IMR-90 (cell line): Measurements from ENCODE around the gene ADAMTSL1. TPM values are rescaled to one million over a fixed set of nuclear protein-coding genes. Genes with fewer than 3 reads are reported as not detected.

Experiments
- ATAC-seq: fragments of 200-7000 bp; cut with Tn5 transposase; 2 replicates; pipeline ENCODE4 v1.9.1; 2020; ENCODE audit warnings: low read depth, mild to moderate bottlenecking, moderate library complexity
- BruUV-seq: library from RNA; stranded (reverse); fragments of 400-500 nt; replicated peaks from 2 replicates; lab custom pipeline; 2021; lab: Mats Ljungman, UMichigan
- CTCF ChIA-PET: fragments of 300-600 bp; formaldehyde crosslinking; extraction: SDS; loops from one replicate; lab custom pipeline; 2021; ENCODE audit warnings: antibody characterized with exemption; lab: Yijun Ruan, JAX
- POLR2A ChIA-PET: fragments of 300-600 bp; sonication (Branson Sonifier 250); formaldehyde crosslinking; loops from one replicate; lab custom pipeline; 2022; ENCODE audit warnings: antibody characterized with exemption; ENCODE audit not compliant: unreplicated experiment; lab: Charles Lee
- DNase-seq: peaks from one replicate; pipeline ENCODE4 v3.0.0; 2013
- H2AFZ ChIP-seq: replicated peaks from 2 replicates; pipeline ENCODE3; 2013; ENCODE audit warnings: low read length, mild to moderate bottlenecking; ENCODE audit not compliant: poor library complexity
- H2AK5ac ChIP-seq: 2 replicates; pipeline ENCODE4 v1.6.1; 2013; ENCODE audit warnings: low read depth, low read length, inconsistent platforms
- H2AK9ac ChIP-seq: replicated peaks from 2 replicates; pipeline ENCODE3; 2013; ENCODE audit warnings: mild to moderate bottlenecking, low read depth, low read length, moderate library complexity; ENCODE audit not compliant: poor library complexity
- H2BK120ac ChIP-seq: 2 replicates; pipeline ENCODE4 v1.6.1; 2013; ENCODE audit warnings: low read depth, low read length, inconsistent platforms
- H2BK15ac ChIP-seq: 3 replicates; pipeline ENCODE4 v1.6.1; 2013; ENCODE audit warnings: low read depth, low read length, inconsistent platforms
- H2BK20ac ChIP-seq: 2 replicates; pipeline ENCODE4 v1.6.1; 2013; ENCODE audit warnings: low read depth, mild to moderate bottlenecking, inconsistent platforms, low read length, moderate library complexity
- H2BK5ac ChIP-seq: 2 replicates; pipeline ENCODE4 v1.6.1; 2013; ENCODE audit warnings: mild to moderate bottlenecking, low read depth, low read length, inconsistent platforms; ENCODE audit not compliant: poor library complexity, severe bottlenecking
- H3K14ac ChIP-seq: replicated peaks from 2 replicates; pipeline ENCODE4 v1.6.1; 2013; ENCODE audit warnings: low read depth, low read length, inconsistent platforms
- H3K18ac ChIP-seq: 2 replicates; pipeline ENCODE4 v1.6.1; 2013; ENCODE audit warnings: low read depth, low read length, control low read depth
- H3K23ac ChIP-seq: 2 replicates; pipeline ENCODE4 v1.6.1; 2013; ENCODE audit warnings: low read depth, low read length, inconsistent platforms
- H3K27ac ChIP-seq: 2 replicates; pipeline ENCODE4 v1.5.1; 2013; ENCODE audit warnings: mild to moderate bottlenecking, control low read depth, low read length; ENCODE audit not compliant: insufficient read depth
- H3K27me3 ChIP-seq: 2 replicates; pipeline ENCODE4 v1.6.1; 2013; ENCODE audit warnings: low read length; ENCODE audit not compliant: control insufficient read depth, insufficient read depth
- H3K36me3 ChIP-seq: 2 replicates; pipeline ENCODE4 v1.6.1; 2013; ENCODE audit warnings: low read length, mixed read lengths; ENCODE audit not compliant: control insufficient read depth, insufficient read depth
- H3K4ac ChIP-seq: 2 replicates; pipeline ENCODE4 v1.6.1; 2013; ENCODE audit warnings: low read depth, low read length, inconsistent platforms
- H3K4me1 ChIP-seq: 2 replicates; pipeline ENCODE4 v1.6.1; 2013; ENCODE audit warnings: low read length, mixed read lengths; ENCODE audit not compliant: control insufficient read depth, insufficient read depth
- H3K4me2 ChIP-seq: 2 replicates; pipeline ENCODE4 v1.6.1; 2013; ENCODE audit warnings: low read depth, mild to moderate bottlenecking, control low read depth, low read length, moderate library complexity
- H3K4me3 ChIP-seq: 2 replicates; pipeline ENCODE4 v1.5.1; 2013; ENCODE audit warnings: low read depth, mild to moderate bottlenecking, control low read depth, low read length, moderate library complexity; ENCODE audit not compliant: insufficient read depth
- H3K56ac ChIP-seq: 2 replicates; pipeline ENCODE4 v1.6.1; 2013; ENCODE audit warnings: low read length, inconsistent platforms; ENCODE audit not compliant: insufficient read depth; ENCODE audit errors: extremely low read depth
- H3K79me1 ChIP-seq, 2 experiments: 2 replicates each; pipeline ENCODE4 v1.6.1; 2013; ENCODE audit warnings: low read length in 2 of 2, inconsistent platforms in 1 of 2, low read depth in 1 of 2
- H3K9ac ChIP-seq: 2 replicates; pipeline ENCODE4 v1.6.1; 2013; ENCODE audit warnings: low read depth, low read length, control low read depth
- H3K9me1 ChIP-seq: 2 replicates; pipeline ENCODE4 v1.6.1; 2013; ENCODE audit warnings: low read length, inconsistent platforms; ENCODE audit not compliant: insufficient read depth
- H3K9me3 ChIP-seq: 2 replicates; pipeline ENCODE4 v1.6.1; 2013; ENCODE audit warnings: low read length; ENCODE audit not compliant: control insufficient read depth, insufficient read depth
- H4K20me1 ChIP-seq: 2 replicates; pipeline ENCODE4 v1.6.1; 2013; ENCODE audit warnings: low read length, inconsistent platforms; ENCODE audit not compliant: insufficient read depth
- H4K5ac ChIP-seq: 2 replicates; pipeline ENCODE4 v1.6.1; 2013; ENCODE audit warnings: mild to moderate bottlenecking, low read depth, low read length, control low read depth
- H4K8ac ChIP-seq, 2 experiments: 2 replicates each; pipeline ENCODE4 v1.6.1; 2013; ENCODE audit warnings: low read depth in 2 of 2, low read length in 2 of 2, control low read depth in 1 of 2, inconsistent platforms in 1 of 2
- H4K91ac ChIP-seq: 2 replicates; pipeline ENCODE4 v1.6.1; 2013; ENCODE audit warnings: low read depth, low read length, inconsistent platforms; ENCODE audit not compliant: insufficient read depth
- FOS ChIP-seq: fragments of 150-350 bp; IDR thresholded peaks from 2 replicates; pipeline ENCODE4 v1.6.1; 2016; ENCODE audit warnings: low read depth, low read length
- MAFK ChIP-seq: IDR thresholded peaks from 2 replicates; pipeline ENCODE4 v1.6.1; 2012; ENCODE audit warnings: low read depth, low read length, improper control_type of control experiment
- NFE2L2 ChIP-seq: fragments of 150-350 bp; IDR thresholded peaks from 2 replicates; pipeline ENCODE4 v1.6.1; 2016; ENCODE audit warnings: low read depth, mild to moderate bottlenecking, low read length
- POLR2A ChIP-seq: IDR thresholded peaks from 2 replicates; pipeline ENCODE4 v1.6.1; 2012; ENCODE audit warnings: mild to moderate bottlenecking, low read depth, low read length
- RAD21 ChIP-seq: IDR thresholded peaks from 2 replicates; pipeline ENCODE4 v1.6.1; 2012; ENCODE audit warnings: low read length, improper control_type of control experiment
- RCOR1 ChIP-seq: IDR thresholded peaks from 2 replicates; pipeline ENCODE4 v1.6.1; 2012; ENCODE audit warnings: mild to moderate bottlenecking, low read length, improper control_type of control experiment; ENCODE audit not compliant: insufficient replicate concordance
- USF2 ChIP-seq: fragments of 150-350 bp; IDR thresholded peaks from 2 replicates; pipeline ENCODE4 v1.6.1; 2017; ENCODE audit warnings: mild to moderate bottlenecking, antibody characterized with exemption, low read length, low read depth
- WGBS, 2 experiments: methylation state at CpG; one replicate each; pipeline versions ENCODE4 v1.1.5 to v1.1.7; 2013; ENCODE audit warnings: missing lambda C conversion rate in 2 of 2; ENCODE audit not compliant: insufficient read length in 1 of 2; ENCODE audit errors: extremely low coverage in 2 of 2; 5-methylcytosine and 5-hydroxymethylcytosine counted together
- dilution Hi-C: fragments of 300-500 bp; cut with HindIII; formaldehyde crosslinking; loops from one replicate; pipeline ENCODE4 v1.14.3; 2018; ENCODE audit warnings: low sequenced_read_pairs; ENCODE audit not compliant: unreplicated experiment
- in situ Hi-C: fragments of 300-500 bp; cut with MboI; formaldehyde crosslinking; loops from 3 replicates; pipeline ENCODE4 v1.14.3; 2019; ENCODE audit warnings: low sequenced_read_pairs, inconsistent platforms, mixed read lengths
- intact Hi-C: fragments of 100-400 bp; cut with micrococcal nuclease; formaldehyde crosslinking; loops from 2 replicates; pipeline ENCODE4 v1.10.0; 2022
- polyA plus RNA-seq, 3 experiments: library from polyadenylated mRNA; depleted of rRNA; stranded (reverse); fragments of >200 nt; gene quantifications; 2 replicates each; pipeline ENCODE4 v1.2.3, GENCODE V29; 2012; ENCODE audit warnings: low replicate concordance in 1 of 3
- total RNA-seq: library from RNA; depleted of rRNA; stranded (reverse); fragments of >200 nt; gene quantifications from 2 replicates; pipeline ENCODE4 v1.2.3, GENCODE V29; 2012

ADAMTSL1 gene
- total and polyA plus RNA-seq, 2 of the 4 experiments (the other 2 are of a cell fraction): 38.2 to 62.2 TPM

GRCh38 chr9:18805386-18805785 lies 331.4 kb downstream of the ADAMTSL1 start:
- Histone ChIP-seq H3K4me3 (no peak overlapping the region), H2AK5ac (no peak overlapping the region), H3K4me1 (no peaks in the 10 kb centered on the region), H2AFZ (no peak overlapping the region), H3K4me2 (no peak overlapping the region), H3K79me1 (no peaks in the 10 kb centered on the region), H4K5ac (no peak overlapping the region), H3K9me3 (no peaks in the 10 kb centered on the region), H3K14ac (no peak overlapping the region), H3K27me3 (no peaks in the 10 kb centered on the region), H3K9ac (no peak overlapping the region), H4K20me1 (no peaks in the 10 kb centered on the region), H2BK120ac (no peak overlapping the region), H3K4ac (no peak overlapping the region), H2BK5ac (no peak overlapping the region), H3K23ac (no peak overlapping the region), H3K56ac (no peak overlapping the region), H3K27ac (no peak overlapping the region), H2AK9ac (no peak overlapping the region), H4K91ac (no peak overlapping the region), H2BK15ac (no peak overlapping the region), H3K18ac (no peak overlapping the region), H3K36me3 (no peaks in the 10 kb centered on the region), H3K9me1 (no peaks in the 10 kb centered on the region), H4K8ac (no peak overlapping the region), H2BK20ac (no peak overlapping the region)
- 89% methylated on average over 3 of the region's 5 CpGs; no CpG with 5 or more reads in 1 of the 2 experiments for WGBS, 2 experiments
- ATAC-seq: no peak
- ChIA-PET POLR2A (no interaction called here), CTCF (no interaction called here)
- dilution Hi-C loops: no loop called here
- intact Hi-C loops: no loop called here
- DNase-seq: no peak
- in situ Hi-C loops: no loop called here
- BruUV-seq: no TSS peak
- TF ChIP-seq RAD21: no peak
- TF ChIP-seq NFE2L2: no peak
- TF ChIP-seq POLR2A: no peak
- TF ChIP-seq MAFK: no peak
- no peak for TF ChIP-seq RCOR1
- TF ChIP-seq USF2: no peak
- no peak for TF ChIP-seq FOS
